ENCODE data around the gene PORCN. TPM values are rescaled to one million over a fixed set of nuclear protein-coding genes. Genes with fewer than 3 reads are reported as not detected.

The PORCN gene
- total and polyA plus RNA-seq, 2 of the 13 experiments (the other 11 are each of a cell fraction or from before 2014, with no cell fraction given), result 3.9 to 5.8 TPM

- DNase-seq (ENCODE audit: low spot score) (peak; percentile 60), FAIRE-seq (peak; percentile 23), ATAC-seq (peak; percentile 69)
- Histone ChIP-seq H2AFZ (ENCODE audit: low read length) (no peak within 1 kb of the TSS), H3K9me3 (ENCODE audit: low read length) (no peaks in the 10 kb centered on the region), H3K27ac (ENCODE audit: extremely low read length, insufficient read depth, low read length) (peak within 1 kb of the TSS; percentile 67), H3K4me2 (ENCODE audit: low read depth, low read length) (peak within 1 kb of the TSS; percentile 96), H3K4me3 (replicated peaks in 1 of 3; ENCODE audit: insufficient read depth in 1 of 3, low read depth in 2 of 3, low read length in 3 of 3) (peak within 1 kb of the TSS; percentile 63 to 74 (median 74)), H3K4me1 (ENCODE audit: insufficient read depth, low read length) (peaks cover 65% of the 10 kb centered on the region), H3K36me3 (replicated peaks in 1 of 2; ENCODE audit: control insufficient read depth in 1 of 2, insufficient read depth in 2 of 2, low read length in 2 of 2) (no peaks in the 10 kb centered on the region), H4K20me1 (ENCODE audit: insufficient read depth, low read length) (no peaks in the 10 kb centered on the region), H3K79me2 (ENCODE audit: insufficient read depth, low read length) (peaks cover 8% of the 10 kb centered on the region), H3K27me3 (ENCODE audit: control insufficient read depth in 1 of 2, insufficient read depth in 2 of 2, low read length in 2 of 2) (no peaks in the 10 kb centered on the region; a peak in 1 of 5 replicates), H3K9ac (ENCODE audit: insufficient read depth, low read depth, low read length) (peak within 1 kb of the TSS; percentile 73)
- in situ Hi-C loops (cut with HindIII; ENCODE audit: extremely low pct_ligation_motif_present, low pct_unique_long_range_greater_than_20kb) (no loop called here), intact Hi-C loops (cut with micrococcal nuclease; ENCODE audit: unreplicated experiment) (loop anchor here (5.0 to 10.0 kb wide), 2 partner anchors 37 to 65 kb away; partner anchors contain the start of genes PORCN and TBC1D25)
- CTCF ChIA-PET (ENCODE audit: low intra/inter-chr PET ratio, low total read pairs), result no interaction called here
- no TSS peak for BruUV-seq (replicated peaks)
- 16% methylated on average over 5 of the region's 18 CpGs for WGBS (ENCODE audit: low lambda C conversion rate)
- POLR2A ChIA-PET, result interaction anchor here (0.9 to 3.7 kb wide), 7 partner anchors 9 to 634 kb away, joined by 3 to 16 read pairs (median 3); partner anchors contain the start of genes EBP and ZNF81
- TF ChIP-seq ZNF235 (CRISPR knock-in tag; IDR thresholded peaks at IDR 0.05; ENCODE audit: borderline replicate concordance) (no peak), PRMT3 (CRISPR knock-in tag; IDR thresholded peaks at IDR 0.05; ENCODE audit: borderline replicate concordance, low read depth) (no peak), EP300 (IDR thresholded peaks at IDR 0.05; ENCODE audit: low read depth in 2 of 2, low read length in 2 of 2) (no peak), EP300 (CRISPR knock-in tag; IDR thresholded peaks at IDR 0.05; ENCODE audit: borderline replicate concordance) (no peak), SMAD3 (CRISPR knock-in tag; IDR thresholded peaks at IDR 0.05) (no peak), TRIM22 (IDR thresholded peaks at IDR 0.05) (no peak), KDM2A (CRISPR knock-in tag; IDR thresholded peaks at IDR 0.05; ENCODE audit: borderline replicate concordance, low read depth) (no peak), NFATC3 (CRISPR knock-in tag; IDR thresholded peaks at IDR 0.05) (no peak), ARNTL (CRISPR knock-in tag; IDR thresholded peaks at IDR 0.05) (peak; percentile 62), ZNF281 (CRISPR knock-in tag; IDR thresholded peaks at IDR 0.05; ENCODE audit: borderline replicate concordance) (peak; percentile 10; the same call in 1 of the 2 replicates), ZNF879 (CRISPR knock-in tag; IDR thresholded peaks at IDR 0.05) (0 out of 2 replicates have a peak, but pooled peaks have one; percentile 38), ZNF746 (CRISPR knock-in tag; IDR thresholded peaks at IDR 0.05) (no peak), ZBTB3 (CRISPR knock-in tag; IDR thresholded peaks at IDR 0.05; ENCODE audit: borderline replicate concordance, low read depth) (no peak), PAXIP1 (CRISPR knock-in tag; conservative IDR thresholded peaks at IDR 0.05) (peak; percentile 51; the same call in 1 of the 2 replicates), ZNF17 (CRISPR knock-in tag; IDR thresholded peaks at IDR 0.05) (no peak)
Measured at GRCh38 chrX:48470110-48470832, 38.5 kb upstream of the PORCN start, which contains the start of gene SLC38A5. Gene SLC38A5 (minus strand): TSS chrX:48470260. CDS start chrX:48467924, 2,336 bp downstream.

All from HepG2 (cell line).